DOHH2 (cell line): ENCODE data around the gene RPN2.

Source experiments
- H3F3A ChIP-seq: fragments of 200-600 bp; sonication (generic), shearing (Covaris generic); 2 replicates; pipeline ENCODE4 v1.6.0; 2016; ENCODE audit warnings: antibody characterized with exemption, mild to moderate bottlenecking; ENCODE audit not compliant: control insufficient read depth, insufficient read depth
- H3K27ac ChIP-seq: fragments of 200-600 bp; sonication (generic); 2 replicates; pipeline ENCODE4 v1.5.1; 2014; ENCODE audit warnings: low read depth, mild to moderate bottlenecking, low read length, moderate library complexity
- H3K27me3 ChIP-seq: fragments of 200-600 bp; sonication (generic); 2 replicates; pipeline ENCODE4 v1.6.1; 2014; ENCODE audit warnings: mild to moderate bottlenecking, low read length, mixed read lengths; ENCODE audit not compliant: control insufficient read depth
- H3K36me3 ChIP-seq: fragments of 200-600 bp; sonication (generic); 2 replicates; pipeline ENCODE4 v1.6.1; 2014; ENCODE audit warnings: mild to moderate bottlenecking, low read length, moderate library complexity, mixed read lengths; ENCODE audit not compliant: control insufficient read depth
- H3K4me1 ChIP-seq: fragments of 200-600 bp; sonication (generic); 2 replicates; pipeline ENCODE4 v1.6.1; 2014; ENCODE audit warnings: mild to moderate bottlenecking, low read length, mixed read lengths; ENCODE audit not compliant: control insufficient read depth
- H3K4me2 ChIP-seq: fragments of 200-600 bp; sonication (generic); 2 replicates; pipeline ENCODE4 v1.6.0; 2014; ENCODE audit warnings: mild to moderate bottlenecking, low read length, moderate library complexity
- H3K4me3 ChIP-seq: fragments of 200-600 bp; sonication (generic); 2 replicates; pipeline ENCODE4 v1.5.1; 2014; ENCODE audit warnings: mild to moderate bottlenecking, low read length, mixed read lengths
- H3K79me2 ChIP-seq: fragments of 200-600 bp; sonication (generic); 2 replicates; pipeline ENCODE4 v1.6.1; 2014; ENCODE audit warnings: mild to moderate bottlenecking, low read length, mixed read lengths; ENCODE audit not compliant: control insufficient read depth
- H3K9me2 ChIP-seq: fragments of 200-600 bp; sonication (generic); replicated peaks from 2 replicates; pipeline ENCODE4 v1.6.1; 2014; ENCODE audit warnings: mild to moderate bottlenecking, low read length, mixed read lengths; ENCODE audit not compliant: control insufficient read depth
- H3K9me3 ChIP-seq: fragments of 200-600 bp; sonication (generic); 2 replicates; pipeline ENCODE4 v1.6.1; 2014; ENCODE audit warnings: antibody characterized with exemption, low read length, mixed read lengths; ENCODE audit not compliant: control insufficient read depth, insufficient read depth
- H4K20me1 ChIP-seq: fragments of 200-600 bp; sonication (generic); 2 replicates; pipeline ENCODE4 v1.6.0; 2014; ENCODE audit warnings: low read depth, mild to moderate bottlenecking, antibody characterized with exemption, low read length, moderate library complexity; ENCODE audit not compliant: control insufficient read depth, insufficient read depth
- EZH2phosphoT487 ChIP-seq: fragments of 200-600 bp; sonication (generic); IDR thresholded peaks from 2 replicates; pipeline ENCODE4 v1.6.1; 2017; ENCODE audit warnings: borderline replicate concordance, mild to moderate bottlenecking, antibody characterized with exemption, low read length, moderate library complexity, mixed read lengths
- TF ChIP-seq, protein P1 (sequence below): fragments of 200-600 bp; sonication (generic); IDR thresholded peaks from one replicate; pipeline ENCODE4 v1.5.1; 2014; ENCODE audit warnings: antibody characterized with exemption, mild to moderate bottlenecking, low read depth, low read length; ENCODE audit not compliant: poor library complexity, severe bottlenecking

Gene RPN2

GRCh38 chr20:37256286-37256685, 77.2 kb downstream of the RPN2 start:
- Histone ChIP-seq H3K27me3 (peaks cover 28% of the 10 kb centered on the region), H3K36me3 (no peaks in the 10 kb centered on the region), H3K27ac (no peak overlapping the region), H3K79me2 (no peaks in the 10 kb centered on the region), H3F3A (no peaks in the 10 kb centered on the region), H4K20me1 (no peaks in the 10 kb centered on the region), H3K9me2 (no peaks in the 10 kb centered on the region), H3K4me1 (no peaks in the 10 kb centered on the region), H3K4me3 (no peak overlapping the region), H3K9me3 (no peaks in the 10 kb centered on the region), H3K4me2 (no peak overlapping the region)
- no peak for TF ChIP-seq EZH2phosphoT487
- TF ChIP-seq, protein P1, sequence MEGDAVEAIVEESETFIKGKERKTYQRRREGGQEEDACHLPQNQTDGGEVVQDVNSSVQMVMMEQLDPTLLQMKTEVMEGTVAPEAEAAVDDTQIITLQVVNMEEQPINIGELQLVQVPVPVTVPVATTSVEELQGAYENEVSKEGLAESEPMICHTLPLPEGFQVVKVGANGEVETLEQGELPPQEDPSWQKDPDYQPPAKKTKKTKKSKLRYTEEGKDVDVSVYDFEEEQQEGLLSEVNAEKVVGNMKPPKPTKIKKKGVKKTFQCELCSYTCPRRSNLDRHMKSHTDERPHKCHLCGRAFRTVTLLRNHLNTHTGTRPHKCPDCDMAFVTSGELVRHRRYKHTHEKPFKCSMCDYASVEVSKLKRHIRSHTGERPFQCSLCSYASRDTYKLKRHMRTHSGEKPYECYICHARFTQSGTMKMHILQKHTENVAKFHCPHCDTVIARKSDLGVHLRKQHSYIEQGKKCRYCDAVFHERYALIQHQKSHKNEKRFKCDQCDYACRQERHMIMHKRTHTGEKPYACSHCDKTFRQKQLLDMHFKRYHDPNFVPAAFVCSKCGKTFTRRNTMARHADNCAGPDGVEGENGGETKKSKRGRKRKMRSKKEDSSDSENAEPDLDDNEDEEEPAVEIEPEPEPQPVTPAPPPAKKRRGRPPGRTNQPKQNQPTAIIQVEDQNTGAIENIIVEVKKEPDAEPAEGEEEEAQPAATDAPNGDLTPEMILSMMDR, result no peak

GRCh38 chr20:37257530-37257929, 78.4 kb downstream of the RPN2 start:
- Histone ChIP-seq H3F3A (no peaks in the 10 kb centered on the region), H3K4me2 (no peak overlapping the region), H3K4me3 (no peak overlapping the region), H3K9me2 (no peaks in the 10 kb centered on the region), H3K9me3 (no peaks in the 10 kb centered on the region), H3K36me3 (no peaks in the 10 kb centered on the region), H3K79me2 (no peaks in the 10 kb centered on the region), H3K4me1 (no peaks in the 10 kb centered on the region), H3K27ac (no peak overlapping the region), H4K20me1 (no peaks in the 10 kb centered on the region), H3K27me3 (peaks cover 33% of the 10 kb centered on the region)
- no peak for TF ChIP-seq EZH2phosphoT487
- TF ChIP-seq, protein P1, result no peak

GRCh38 chr20:37257988-37258387, 78.9 kb downstream of the RPN2 start:
- Histone ChIP-seq H3K4me1 (no peaks in the 10 kb centered on the region), H3K9me3 (no peaks in the 10 kb centered on the region), H3K27me3 (peaks cover 33% of the 10 kb centered on the region), H3K4me2 (no peak overlapping the region), H3K36me3 (no peaks in the 10 kb centered on the region), H3K4me3 (no peak overlapping the region), H3K79me2 (no peaks in the 10 kb centered on the region), H3K27ac (no peak overlapping the region), H4K20me1 (no peaks in the 10 kb centered on the region), H3K9me2 (no peaks in the 10 kb centered on the region), H3F3A (no peaks in the 10 kb centered on the region)
- TF ChIP-seq, protein P1, result no peak
- no peak for TF ChIP-seq EZH2phosphoT487

DNA sequence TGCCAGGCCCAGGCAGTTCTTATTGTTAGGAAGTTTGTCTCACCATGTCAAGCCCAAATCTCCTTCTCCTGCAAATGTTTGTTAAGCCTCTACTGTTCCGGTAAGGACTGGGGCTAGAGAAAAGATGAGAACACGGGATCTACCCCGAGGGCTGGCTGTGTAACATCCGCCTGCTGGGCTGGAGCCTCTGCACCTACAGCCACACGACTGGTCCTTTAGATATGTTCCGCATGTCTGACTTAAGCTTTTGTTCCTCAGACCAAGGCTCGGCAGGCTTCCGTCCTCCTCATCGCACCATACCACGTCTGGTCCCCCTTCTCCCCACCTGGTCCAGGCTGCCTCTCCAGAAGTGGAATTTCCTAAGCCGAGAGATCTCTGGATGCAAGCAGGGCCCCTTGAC, 79.9 kb downstream of the RPN2 start:
- Histone ChIP-seq H3K27ac (no peak overlapping the region), H3K9me3 (no peaks in the 10 kb centered on the region), H3K4me2 (no peak overlapping the region), H3K4me3 (no peak overlapping the region), H4K20me1 (no peaks in the 10 kb centered on the region), H3K36me3 (no peaks in the 10 kb centered on the region), H3K27me3 (peaks cover 32% of the 10 kb centered on the region), H3K4me1 (no peaks in the 10 kb centered on the region), H3F3A (no peaks in the 10 kb centered on the region), H3K9me2 (no peaks in the 10 kb centered on the region), H3K79me2 (no peaks in the 10 kb centered on the region)
- no peak for TF ChIP-seq EZH2phosphoT487
- TF ChIP-seq, protein P1, result no peak
